Ishikawa (cell line): ENCODE data around the gene LRRC10.

Experiments used
- CEBPB ChIP-seq: IDR thresholded peaks from 2 replicates; pipeline ENCODE4 v1.6.1; 2012
- CREB1 ChIP-seq: IDR thresholded peaks from 2 replicates; pipeline ENCODE4 v1.6.1; 2012; ENCODE audit warnings: low read depth
- EGR1 ChIP-seq: IDR thresholded peaks from 2 replicates; pipeline ENCODE4 v1.6.1; 2012
- EP300 ChIP-seq: IDR thresholded peaks from 2 replicates; pipeline ENCODE4 v1.6.1; 2012; ENCODE audit warnings: borderline replicate concordance
- FOXM1 ChIP-seq: IDR thresholded peaks from 2 replicates; pipeline ENCODE4 v1.6.1; 2012; ENCODE audit warnings: low read depth, borderline replicate concordance
- MAX ChIP-seq: IDR thresholded peaks from 2 replicates; pipeline ENCODE4 v1.6.1; 2012
- NFIC ChIP-seq: IDR thresholded peaks from 2 replicates; pipeline ENCODE4 v1.6.1; 2012
- RAD21 ChIP-seq: IDR thresholded peaks from 2 replicates; pipeline ENCODE4 v1.6.1; 2012; ENCODE audit warnings: low read depth
- REST ChIP-seq: IDR thresholded peaks from 2 replicates; pipeline ENCODE4 v1.6.1; 2012; ENCODE audit warnings: low read depth, mild to moderate bottlenecking
- TAF1 ChIP-seq: IDR thresholded peaks from 2 replicates; pipeline ENCODE4 v1.6.1; 2012; ENCODE audit warnings: low read depth, mild to moderate bottlenecking
- TCF12 ChIP-seq: IDR thresholded peaks from 2 replicates; pipeline ENCODE4 v1.6.1; 2012; ENCODE audit warnings: low read depth
- TEAD4 ChIP-seq: IDR thresholded peaks from 2 replicates; pipeline ENCODE4 v1.6.1; 2012
- USF1 ChIP-seq: IDR thresholded peaks from 2 replicates; pipeline ENCODE4 v1.6.1; 2012
- YY1 ChIP-seq: IDR thresholded peaks from 2 replicates; pipeline ENCODE4 v1.6.1; 2012; ENCODE audit warnings: low read depth
- ZBTB7A ChIP-seq: IDR thresholded peaks from 2 replicates; pipeline ENCODE4 v1.6.1; 2012; ENCODE audit warnings: low read depth

The LRRC10 gene

GRCh38 chr12:69620921-69621320 is 10.2 kb upstream of the LRRC10 start:
- TF ChIP-seq TAF1 (no peak), RAD21 (no peak), ZBTB7A (no peak), TCF12 (no peak), CEBPB (no peak), USF1 (no peak), EP300 (no peak), YY1 (no peak), TEAD4 (no peak), FOXM1 (no peak), MAX (no peak), REST (no peak), NFIC (no peak)

GRCh38 chr12:69620077-69620476 is 9.4 kb upstream of the LRRC10 start:
- TF ChIP-seq EGR1: no peak
- TF ChIP-seq MAX: no peak
- TF ChIP-seq CEBPB: no peak
- TF ChIP-seq REST: no peak
- no peak for TF ChIP-seq FOXM1
- no peak for TF ChIP-seq YY1
- no peak for TF ChIP-seq TCF12
- no peak for TF ChIP-seq TEAD4
- no peak for TF ChIP-seq TAF1
- no peak for TF ChIP-seq EP300
- no peak for TF ChIP-seq RAD21
- TF ChIP-seq CREB1: no peak
- TF ChIP-seq ZBTB7A: no peak
- no peak for TF ChIP-seq NFIC
- TF ChIP-seq USF1: no peak

GRCh38 chr12:69619050-69619449 is 8.3 kb upstream of the LRRC10 start:
- no peak for TF ChIP-seq ZBTB7A
- TF ChIP-seq RAD21: no peak
- TF ChIP-seq MAX: no peak
- TF ChIP-seq CREB1: no peak
- TF ChIP-seq USF1: no peak
- no peak for TF ChIP-seq TAF1
- TF ChIP-seq NFIC: no peak
- TF ChIP-seq CEBPB: no peak
- no peak for TF ChIP-seq FOXM1
- no peak for TF ChIP-seq EP300
- TF ChIP-seq REST: no peak

- TF ChIP-seq TEAD4 (no peak), ZBTB7A (no peak), USF1 (no peak), FOXM1 (no peak), EP300 (no peak), TAF1 (no peak), NFIC (no peak), RAD21 (no peak)
Observed at GRCh38 chr12:69616025-69616424, 5.3 kb upstream of the LRRC10 start.
